ENCODE data around the gene FZD7.

The FZD7 gene

GRCh38 chr2:202033317-202034248 is at the start of gene FZD7:
Gene FZD7 (plus strand): TSS chr2:202033855. CDS start chr2:202034648, 793 bp downstream.
- DNase-seq (ENCODE audit: insufficient read length, low spot score) (peak; percentile 87), FAIRE-seq (peak; percentile 81)

- DNase-seq (ENCODE audit: insufficient read length, low spot score) (no peak), FAIRE-seq (no peak)
These were observed 49.3 kb upstream of the FZD7 start for GRCh38 chr2:201984333-201984732.

GRCh38 chr2:201984800-201985525 is 48.7 kb upstream of the FZD7 start:
- no peak for FAIRE-seq
- no peak for DNase-seq (ENCODE audit: insufficient read length, low spot score)

- FAIRE-seq: no peak
- DNase-seq (ENCODE audit: insufficient read length, low spot score): no peak
These were observed 47.8 kb upstream of the FZD7 start for GRCh38 chr2:201985728-201986462.

- FAIRE-seq (no peak), DNase-seq (ENCODE audit: insufficient read length, low spot score) (no peak)
These were observed 47.3 kb upstream of the FZD7 start for GRCh38 chr2:201986463-201986735.

- FAIRE-seq: no peak
- DNase-seq (ENCODE audit: insufficient read length, low spot score): no peak
These were observed 46.2 kb upstream of the FZD7 start for GRCh38 chr2:201987426-201987825.

GRCh38 chr2:201990069-201990468 is 43.6 kb upstream of the FZD7 start:
- DNase-seq (ENCODE audit: insufficient read length, low spot score) (no peak), FAIRE-seq (no peak)

GRCh38 chr2:201992960-201993359 is 40.7 kb upstream of the FZD7 start:
- no peak for DNase-seq (ENCODE audit: insufficient read length, low spot score)
- FAIRE-seq: peak; percentile 51

- DNase-seq (ENCODE audit: insufficient read length, low spot score) (no peak), FAIRE-seq (no peak)
These were observed 38.5 kb upstream of the FZD7 start for GRCh38 chr2:201994973-201995638.

- FAIRE-seq (no peak), DNase-seq (ENCODE audit: insufficient read length, low spot score) (no peak)
These were observed 37.6 kb upstream of the FZD7 start for GRCh38 chr2:201996006-201996405.

GRCh38 chr2:201996679-201997314 is 36.9 kb upstream of the FZD7 start:
- no peak for DNase-seq (ENCODE audit: insufficient read length, low spot score)

GRCh38 chr2:201999279-201999678 is 34.4 kb upstream of the FZD7 start:
- DNase-seq (ENCODE audit: insufficient read length, low spot score) (no peak), FAIRE-seq (no peak)

More at GRCh38 chr2:201996679-201997314, 36.9 kb upstream of the FZD7 start:
- FAIRE-seq: no peak

GRCh38 chr2:202001826-202002225 is 31.8 kb upstream of the FZD7 start:
- DNase-seq (ENCODE audit: insufficient read length, low spot score) (no peak), FAIRE-seq (no peak)

- peak; percentile 44 for FAIRE-seq
- DNase-seq (ENCODE audit: insufficient read length, low spot score): no peak
These were observed 31.3 kb upstream of the FZD7 start for GRCh38 chr2:202002381-202002780.

GRCh38 chr2:202005272-202005887 is 28.3 kb upstream of the FZD7 start:
- DNase-seq (ENCODE audit: insufficient read length, low spot score) (peak; percentile 22), FAIRE-seq (peak; percentile 65)

- FAIRE-seq: peak; percentile 49
- DNase-seq (ENCODE audit: insufficient read length, low spot score): no peak
These were observed 27.4 kb upstream of the FZD7 start for GRCh38 chr2:202006301-202006700.

GRCh38 chr2:202007015-202007982 is 26.4 kb upstream of the FZD7 start:
- no peak for DNase-seq (ENCODE audit: insufficient read length, low spot score)
- FAIRE-seq: no peak

GRCh38 chr2:202007983-202008354 is 25.7 kb upstream of the FZD7 start:
- FAIRE-seq: no peak
- no peak for DNase-seq (ENCODE audit: insufficient read length, low spot score)

GRCh38 chr2:202009019-202009481 is 24.6 kb upstream of the FZD7 start:
- no peak for DNase-seq (ENCODE audit: insufficient read length, low spot score)

More at GRCh38 chr2:202009019-202009481, 24.6 kb upstream of the FZD7 start:
- FAIRE-seq: no peak

All from GM19239 (cell line).